ENCODE measurements around the gene UBE2L6.
"Not testable (repeated sequence)": the region's sequence is repeated elsewhere in the genome, so short reads cannot be mapped to it uniquely, and the experiment has no call there.

UBE2L6 gene

GRCh38 chr11:57566005-57566904 is 1.2 kb downstream of the UBE2L6 start:
- DNase-seq: peak; percentile 6

- no peak for DNase-seq
These were observed 4.9 kb downstream of the UBE2L6 start for GRCh38 chr11:57562596-57562995.

- no peak for DNase-seq
These were observed 7.3 kb downstream of the UBE2L6 start for GRCh38 chr11:57560146-57560545.

- no peak for DNase-seq
These were observed 11.4 kb downstream of the UBE2L6 start for GRCh38 chr11:57556041-57556440.

DNA sequence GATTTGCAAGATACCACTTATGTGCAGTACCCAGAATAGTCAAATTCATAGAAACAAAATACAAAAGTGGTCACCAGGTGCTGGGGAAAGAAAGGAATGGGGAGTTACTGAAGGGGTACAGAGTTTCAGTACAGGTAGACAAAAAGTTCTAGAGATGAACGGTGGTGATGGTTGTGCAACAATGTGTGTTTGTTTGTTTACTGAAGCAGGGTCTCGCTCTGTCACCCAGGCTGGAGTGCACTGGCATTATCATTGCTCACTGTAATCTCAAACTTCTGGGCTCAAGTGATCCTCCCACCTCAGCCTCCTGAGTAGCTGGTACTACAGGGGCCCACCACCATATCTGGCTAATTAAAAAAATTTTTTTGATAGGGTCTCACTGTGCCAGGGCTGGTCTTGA is 12.1 kb downstream of the UBE2L6 start:
- no peak for DNase-seq

DNA sequence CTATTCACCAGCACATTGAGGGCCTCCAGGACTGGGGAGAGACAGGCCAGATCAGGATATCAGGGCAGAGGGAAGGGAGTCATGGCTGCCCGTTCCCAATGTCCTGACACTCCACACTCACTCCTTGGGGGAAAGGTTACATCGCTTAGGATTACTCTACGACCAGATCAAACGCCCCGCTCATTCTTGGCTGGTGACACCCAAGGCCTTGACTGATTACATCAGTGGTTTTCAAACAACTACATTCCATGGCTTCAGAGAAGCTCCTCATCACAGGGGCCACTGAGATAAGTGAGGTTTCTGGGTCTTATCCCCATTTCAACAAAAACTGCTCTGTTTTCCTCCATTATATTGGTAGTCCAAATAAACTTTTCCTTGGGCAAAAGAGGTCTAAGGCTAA is 15.0 kb downstream of the UBE2L6 start:
- DNase-seq: no peak

- no peak for DNase-seq
These were observed 15.5 kb downstream of the UBE2L6 start for GRCh38 chr11:57551941-57552340.

GRCh38 chr11:57549983-57550382 is 17.5 kb downstream of the UBE2L6 start:
- DNase-seq: no peak

DNA sequence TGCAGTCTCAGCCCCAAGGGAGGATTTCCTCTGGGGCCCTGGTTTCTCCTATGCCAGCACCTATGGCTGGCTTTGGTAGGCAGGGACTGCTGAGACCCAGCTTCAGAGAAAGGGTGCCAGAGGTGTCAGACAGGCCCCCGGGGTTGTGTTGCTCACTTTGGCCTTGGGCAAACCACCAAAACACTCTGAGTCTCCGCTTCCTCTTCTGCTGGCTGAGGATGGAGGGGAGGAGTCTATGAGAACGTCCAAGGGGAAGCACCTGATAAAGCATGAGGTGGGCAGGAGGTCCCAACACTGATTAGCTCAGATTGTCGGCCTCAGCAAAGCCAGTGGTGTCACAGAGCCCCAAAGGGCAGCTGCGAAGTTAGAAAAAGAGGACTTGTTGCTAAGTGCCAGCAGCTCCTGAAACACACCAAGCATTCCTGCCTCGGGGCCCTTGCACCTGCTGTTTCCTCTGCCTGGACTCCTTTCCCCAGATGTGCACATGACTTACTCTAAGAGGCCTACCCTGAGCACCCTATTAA is 19.6 kb downstream of the UBE2L6 start:
- DNase-seq: no peak

DNA sequence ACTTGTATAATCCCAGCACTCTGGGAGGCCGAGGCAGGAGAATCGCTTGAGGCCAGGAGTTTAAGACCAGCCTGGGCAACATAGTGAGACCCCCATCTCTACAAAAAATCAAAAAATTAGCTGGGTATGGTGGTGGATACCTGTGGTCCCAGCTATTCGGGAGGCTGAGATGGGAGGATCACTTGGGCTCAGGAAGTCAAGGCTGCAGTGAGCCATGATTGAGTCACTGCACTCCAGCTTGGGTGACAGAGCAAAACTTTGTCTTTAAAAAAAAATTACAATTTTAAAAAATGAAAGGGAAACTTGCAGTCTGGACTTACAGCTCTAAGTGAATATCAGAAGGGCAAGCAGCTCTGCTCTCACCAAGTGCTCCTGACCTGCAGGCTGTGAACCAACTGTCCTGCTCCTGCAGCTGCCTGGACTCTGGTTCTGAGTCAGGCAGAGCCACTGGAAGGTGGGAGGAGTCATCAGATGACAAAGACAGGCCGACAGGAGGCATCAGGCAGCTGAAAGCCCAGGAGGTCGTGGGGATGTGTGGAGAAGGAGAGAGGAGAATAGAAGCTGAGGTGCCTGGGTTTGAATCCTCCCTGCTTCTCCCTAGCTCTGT is 20.5 kb downstream of the UBE2L6 start:
- peak; percentile 18 for DNase-seq

DNA sequence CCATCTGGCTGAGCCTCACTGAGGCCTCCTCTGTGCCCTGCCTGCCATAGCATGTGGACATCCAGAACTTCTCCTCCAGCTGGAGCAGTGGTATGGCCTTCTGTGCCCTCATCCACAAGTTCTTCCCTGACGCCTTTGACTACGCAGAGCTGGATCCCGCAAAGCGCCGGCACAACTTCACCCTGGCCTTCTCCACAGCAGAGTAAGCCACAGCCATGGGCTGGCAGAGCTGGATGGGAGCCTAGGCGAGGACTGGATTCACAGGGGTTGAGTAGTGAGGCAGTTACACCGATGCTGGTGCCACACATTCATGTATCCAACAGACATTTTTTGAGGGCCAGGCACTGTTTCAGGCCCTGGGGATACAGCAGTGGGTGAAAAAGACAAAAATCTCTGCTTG is 21.0 kb downstream of the UBE2L6 start:
- DNase-seq: no peak

DNA sequence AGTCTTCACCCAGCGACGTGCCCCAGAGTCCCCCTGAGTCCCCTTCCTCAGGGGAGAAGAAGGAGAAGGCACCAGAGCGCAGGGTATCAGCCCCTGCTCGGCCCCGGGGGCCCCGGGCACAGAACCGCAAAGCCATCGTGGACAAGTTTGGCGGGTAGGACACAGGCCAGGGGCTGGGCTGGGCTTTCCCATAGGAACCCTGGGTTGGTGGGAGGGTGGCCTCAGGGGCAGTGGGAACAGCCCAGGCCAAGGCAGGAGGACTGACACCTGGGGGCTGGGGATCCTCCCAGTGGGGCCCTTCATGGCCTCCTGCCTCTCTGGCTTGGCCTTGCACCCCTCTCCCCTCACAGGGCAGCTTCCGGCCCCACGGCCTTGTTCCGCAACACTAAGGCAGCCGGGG is 21.6 kb downstream of the UBE2L6 start:
- DNase-seq: no peak

DNA sequence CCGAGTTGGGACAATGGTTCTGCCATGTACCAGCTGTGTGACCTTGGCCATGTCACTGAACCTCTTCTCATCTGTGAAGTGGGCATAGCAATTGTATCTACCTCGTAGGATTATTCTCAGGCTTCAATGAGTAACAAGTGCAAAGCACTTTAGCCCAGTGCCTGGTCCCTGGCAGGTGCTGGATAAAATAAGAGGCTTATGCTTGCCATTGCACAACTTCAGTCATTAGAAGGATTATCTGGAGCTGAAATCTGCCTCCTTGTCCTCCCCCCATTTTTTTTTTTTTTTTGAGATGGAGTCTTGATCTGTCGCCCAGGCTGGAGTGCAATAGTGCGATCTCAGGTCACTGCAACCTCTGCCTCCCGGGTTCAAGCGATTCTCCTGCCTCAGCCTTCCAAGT is 22.9 kb downstream of the UBE2L6 start:
- no peak for DNase-seq

DNA sequence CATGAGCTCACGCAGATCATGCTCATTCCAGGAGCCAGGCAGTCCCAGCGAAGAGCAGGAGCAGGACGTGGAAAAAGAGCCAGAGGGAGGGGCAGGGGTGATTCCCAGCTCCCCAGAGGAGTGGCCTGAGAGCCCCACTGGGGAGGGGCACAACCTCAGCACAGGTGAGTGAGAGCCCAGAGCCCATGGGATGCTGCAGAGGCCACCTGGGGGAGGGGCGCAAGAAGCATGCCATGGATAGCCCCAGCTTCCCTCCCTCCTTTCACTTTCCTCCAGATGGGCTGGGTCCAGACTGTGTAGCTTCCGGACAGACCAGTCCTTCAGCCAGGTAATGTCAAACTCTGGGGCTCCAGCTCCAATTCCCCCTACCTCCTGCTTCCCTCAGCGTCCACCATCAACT is 23.9 kb downstream of the UBE2L6 start:
- DNase-seq: no peak

DNA sequence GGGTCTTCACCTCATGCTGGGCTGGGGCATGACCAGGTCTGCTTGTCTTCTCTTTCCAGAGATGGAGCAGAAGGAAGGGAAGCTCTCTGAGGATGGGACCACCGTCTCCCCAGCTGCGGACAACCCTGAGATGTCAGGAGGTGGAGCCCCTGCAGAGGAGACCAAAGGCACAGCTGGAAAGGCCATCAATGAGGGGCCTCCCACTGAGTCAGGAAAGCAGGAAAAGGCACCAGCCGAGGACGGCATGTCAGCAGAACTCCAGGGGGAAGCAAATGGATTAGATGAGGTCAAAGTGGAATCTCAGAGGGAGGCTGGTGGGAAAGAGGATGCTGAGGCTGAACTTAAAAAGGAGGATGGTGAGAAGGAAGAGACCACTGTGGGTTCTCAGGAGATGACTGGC is 24.9 kb downstream of the UBE2L6 start:
- DNase-seq: no peak

- DNase-seq: no peak
These were observed 26.3 kb downstream of the UBE2L6 start for GRCh38 chr11:57541169-57541568.

DNA sequence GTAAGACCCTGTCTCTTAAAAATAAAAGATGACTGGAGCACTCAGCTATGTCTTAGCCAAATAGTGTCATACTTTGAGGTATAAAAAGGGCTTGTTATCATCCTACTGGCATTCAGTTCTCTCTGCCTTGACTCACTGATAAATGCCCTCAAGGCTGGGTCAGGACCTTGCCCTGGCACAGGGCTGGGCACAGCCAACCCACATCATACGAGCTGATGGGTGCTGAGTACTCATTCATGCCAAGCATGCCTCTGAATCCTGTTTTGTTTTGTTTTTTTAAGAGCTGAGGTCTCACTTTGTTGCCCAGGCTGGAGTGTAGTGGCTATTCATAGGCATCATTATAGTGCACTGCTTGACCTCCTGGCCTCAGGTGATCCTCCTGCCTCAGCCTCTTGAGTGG is 28.1 kb downstream of the UBE2L6 start:
- DNase-seq: no peak

DNA sequence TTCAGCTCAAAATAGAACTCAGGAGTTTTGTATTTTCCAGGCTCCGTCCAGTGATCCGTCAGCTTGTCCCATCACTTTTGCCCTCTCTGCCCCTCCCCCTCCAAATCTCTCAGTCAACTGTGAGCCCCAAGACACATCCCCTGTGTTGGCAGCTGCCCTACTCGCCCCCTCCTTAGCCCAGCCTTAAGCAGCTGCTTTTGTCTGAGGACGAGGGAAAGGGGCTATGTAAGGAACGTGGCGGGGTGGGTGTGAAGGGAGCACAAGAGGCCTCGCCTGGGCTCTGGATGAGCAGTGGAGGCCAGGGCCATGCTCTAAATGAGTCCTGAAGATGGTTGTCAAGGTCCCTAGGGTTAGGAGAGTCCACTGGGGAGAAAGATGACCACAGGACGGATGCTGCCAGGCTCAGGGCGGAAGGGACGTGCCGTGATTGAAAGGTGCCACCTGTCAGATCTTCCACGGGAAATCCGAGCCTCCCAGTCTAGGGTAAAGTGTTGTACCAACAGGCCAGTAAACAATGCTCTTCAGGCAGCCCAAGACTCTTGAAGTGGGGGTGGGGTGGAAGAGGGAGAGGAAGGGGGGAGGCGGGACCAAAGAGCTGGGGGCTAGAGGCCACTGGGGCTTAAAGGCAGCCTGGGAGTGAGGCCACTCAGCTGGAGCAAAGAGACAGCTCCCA is 30.4 kb downstream of the UBE2L6 start, which contains the start of gene SMTNL1:
TSS of gene SMTNL1 (plus strand) at position 649 of the 673 bp plus-strand sequence. CDS start 5,048 bp downstream, outside the sequence.
- no peak for DNase-seq

- not testable (repeated sequence) for DNase-seq
These were observed 33.0 kb downstream of the UBE2L6 start for GRCh38 chr11:57534449-57534848.

DNA sequence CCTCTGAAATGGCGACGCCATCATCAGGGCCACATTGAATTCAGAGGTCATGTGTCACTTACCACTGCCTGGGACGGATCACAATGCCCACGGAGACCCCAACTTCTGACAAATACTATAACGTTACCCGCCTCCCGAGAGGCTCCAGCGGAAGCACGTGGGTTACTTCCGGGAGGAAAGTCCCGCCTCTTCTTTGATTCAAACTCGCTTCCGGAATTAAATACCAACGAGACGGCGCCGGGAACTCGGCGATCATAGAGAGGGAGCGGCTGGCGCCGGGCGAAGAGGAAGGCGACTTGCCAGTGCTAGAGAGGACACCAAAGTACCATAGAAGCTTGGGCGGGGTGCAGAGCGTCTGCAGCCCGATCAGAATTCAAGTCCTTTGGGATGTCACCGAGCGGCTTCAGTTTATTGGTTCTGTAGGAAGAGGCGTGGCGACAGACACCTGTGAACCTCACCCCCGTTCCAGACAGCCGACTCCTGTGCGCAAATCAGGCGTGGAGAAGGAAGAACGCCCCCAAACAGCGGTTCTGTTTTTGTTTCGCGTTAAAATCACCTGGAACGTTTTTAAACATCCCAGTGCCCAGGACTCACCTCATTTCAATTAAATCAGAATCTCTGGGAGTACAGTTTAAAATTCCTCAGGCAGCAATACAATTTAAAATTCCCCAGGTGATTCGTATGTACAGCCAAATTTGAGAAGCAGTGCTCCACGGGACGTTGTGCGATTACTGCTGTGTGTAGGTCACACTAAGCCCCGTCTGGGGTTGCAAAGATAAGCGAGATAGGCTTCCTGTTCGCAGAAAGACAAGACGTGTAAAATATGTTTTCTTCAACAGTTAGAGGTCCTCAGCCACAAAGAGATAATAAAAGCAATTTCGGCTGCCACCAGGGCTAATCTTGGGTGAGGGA is 36.6 kb downstream of the UBE2L6 start, which contains the start of gene TIMM10:
TSS of gene TIMM10 (minus strand) at position 159 of the 912 bp plus-strand sequence. CDS start 565 bp downstream, outside the sequence.
- DNase-seq: peak; percentile 97

DNA sequence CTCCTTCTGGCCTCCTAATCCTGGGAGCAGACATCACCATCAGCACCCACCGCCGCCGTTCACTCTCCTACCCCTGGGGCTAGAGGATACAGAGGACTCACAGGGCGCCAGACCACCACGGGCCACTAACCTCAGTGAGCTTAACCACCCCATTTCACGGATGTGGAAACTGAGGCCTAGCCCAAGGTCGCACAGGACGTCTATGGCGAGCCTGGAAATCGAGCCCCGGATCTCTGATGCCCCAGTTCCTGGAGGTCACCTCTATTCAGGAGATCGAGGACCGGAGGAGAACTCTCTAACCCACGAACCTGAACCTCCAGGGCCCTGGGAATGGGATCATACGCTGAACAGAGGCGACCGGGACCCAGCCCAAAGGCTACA is 37.3 kb downstream of the UBE2L6 start:
- DNase-seq: no peak

- DNase-seq: no peak
These were observed 38.5 kb downstream of the UBE2L6 start for GRCh38 chr11:57529012-57529411.

Data from fibroblast of skin of scalp (primary cell).